ENCODE measurements around the gene GALNT15. TPM values are rescaled to one million over a fixed set of nuclear protein-coding genes. Genes with fewer than 3 reads are reported as not detected.

Gene GALNT15
- total RNA-seq, 5 donors from 2014 or later (not counting 1 experiment from before 2014, with no cell fraction given): 0.06 TPM; not detected in 4

GRCh38 chr3:16241225-16241624 lies 66.7 kb downstream of the GALNT15 start:
- Histone ChIP-seq H3K27ac (ENCODE audit: low read length) (no peak overlapping the region), H3K36me3 (ENCODE audit: control insufficient read depth in 2 of 2, extremely low read depth in 1 of 2, insufficient read depth in 1 of 2, low read length in 1 of 2) (no peaks in the 10 kb centered on the region), H3K4me1 (ENCODE audit: control insufficient read depth in 1 of 2, extremely low read depth in 1 of 2, insufficient read depth in 2 of 2, low read length in 2 of 2) (no peaks in the 10 kb centered on the region), H3K27me3 (replicated peaks in 1 of 2; ENCODE audit: control insufficient read depth in 2 of 2, extremely low read depth in 1 of 2, insufficient read depth in 2 of 2, low read length in 1 of 2) (no peaks in the 10 kb centered on the region), H3K9me3 (no peaks in the 10 kb centered on the region), H3K4me3 (ENCODE audit: control insufficient read depth in 1 of 2, extremely low read depth in 1 of 2, low read length in 1 of 2) (no peak overlapping the region)
- Mint-ChIP-seq H3K4me1 (peaks cover 0 to 2% (median 0%) of the 10 kb centered on the region in 3 donors), H3K36me3 (no peaks in the 10 kb centered on the region), H3K27ac (no peak overlapping the region), H3K4me3 (no peak overlapping the region), H3K9me3 (no peaks in the 10 kb centered on the region), H3K27me3 (no peaks in the 10 kb centered on the region)
- ChIA-PET CTCF (no interaction called here), POLR2A (no interaction called here)
- 96% methylated on average over 3 of the region's 5 CpGs for WGBS (ENCODE audit: insufficient coverage)
- DNase-seq: no peak
- no peak for ATAC-seq (replicated peaks in 1 of 4)

- Histone ChIP-seq H3K27ac (ENCODE audit: low read length) (no peak overlapping the region), H3K4me1 (ENCODE audit: control insufficient read depth in 1 of 2, extremely low read depth in 1 of 2, insufficient read depth in 2 of 2, low read length in 2 of 2) (peaks cover 0 to under 1% of the 10 kb centered on the region in 2 experiments), H3K27me3 (replicated peaks in 1 of 2; ENCODE audit: control insufficient read depth in 2 of 2, extremely low read depth in 1 of 2, insufficient read depth in 2 of 2, low read length in 1 of 2) (no peaks in the 10 kb centered on the region), H3K4me3 (ENCODE audit: control insufficient read depth in 1 of 2, extremely low read depth in 1 of 2, low read length in 1 of 2) (no peak overlapping the region), H3K9me3 (no peaks in the 10 kb centered on the region), H3K36me3 (ENCODE audit: control insufficient read depth in 2 of 2, extremely low read depth in 1 of 2, insufficient read depth in 1 of 2, low read length in 1 of 2) (no peaks in the 10 kb centered on the region)
- ATAC-seq (replicated peaks in 1 of 4): no peak
- Mint-ChIP-seq H3K4me3 (no peak overlapping the region), H3K27ac (no peak overlapping the region), H3K27me3 (no peaks in the 10 kb centered on the region), H3K9me3 (no peaks in the 10 kb centered on the region), H3K36me3 (no peaks in the 10 kb centered on the region), H3K4me1 (peaks cover 0 to 6% (median 2%) of the 10 kb centered on the region in 3 donors)
- WGBS (ENCODE audit: insufficient coverage): 100% methylated on average over 1 of the region's 5 CpGs
- ChIA-PET POLR2A (no interaction called here), CTCF (interaction anchor here in 1 of 2 donors (0.6 kb wide), 1 partner anchor 372 kb away, joined by 3 read pairs; no protein-coding TSS in a partner anchor)
- DNase-seq: no peak
Measured at GRCh38 chr3:16242177-16242576, 67.7 kb downstream of the GALNT15 start.

- ATAC-seq (replicated peaks in 1 of 4) (no peak), DNase-seq (no peak)
- no peaks in the 10 kb centered on the region for H3K27me3 Mint-ChIP-seq
- ChIA-PET POLR2A (no interaction called here), CTCF (interaction anchor here (0.6 to 1.2 kb wide), 3 partner anchors 14 to 1417 kb away, joined by 3 read pairs; no protein-coding TSS in a partner anchor)
- H3K9me3 ChIP-seq: no peaks in the 10 kb centered on the region
- peaks cover 0 to 4% of the 10 kb centered on the region in 2 experiments for H3K27me3 ChIP-seq (replicated peaks in 1 of 2; ENCODE audit: control insufficient read depth in 2 of 2, extremely low read depth in 1 of 2, insufficient read depth in 2 of 2, low read length in 1 of 2)
- H3K36me3 ChIP-seq (ENCODE audit: control insufficient read depth in 2 of 2, extremely low read depth in 1 of 2, insufficient read depth in 1 of 2, low read length in 1 of 2): no peaks in the 10 kb centered on the region
- H3K4me1 Mint-ChIP-seq: peaks cover 7 to 12% (median 9%) of the 10 kb centered on the region in 3 donors
- H3K36me3 Mint-ChIP-seq: no peaks in the 10 kb centered on the region
- no peak overlapping the region for H3K4me3 ChIP-seq (ENCODE audit: control insufficient read depth in 1 of 2, extremely low read depth in 1 of 2, low read length in 1 of 2)
- H3K4me1 ChIP-seq (ENCODE audit: control insufficient read depth in 1 of 2, extremely low read depth in 1 of 2, insufficient read depth in 2 of 2, low read length in 2 of 2): peaks cover 0 to 6% of the 10 kb centered on the region in 2 experiments
- WGBS (ENCODE audit: insufficient coverage): 69% methylated on average over 6 of the region's 9 CpGs
- H3K27ac ChIP-seq (ENCODE audit: low read length): no peak overlapping the region
- no peaks in the 10 kb centered on the region for H3K9me3 Mint-ChIP-seq
- no peak overlapping the region for H3K27ac Mint-ChIP-seq
- no peak overlapping the region for H3K4me3 Mint-ChIP-seq
Measured at GRCh38 chr3:16243706-16244490, 69.4 kb downstream of the GALNT15 start.

GRCh38 chr3:16245609-16246008 lies 71.1 kb downstream of the GALNT15 start:
- Mint-ChIP-seq H3K4me1 (peaks cover 7 to 12% (median 9%) of the 10 kb centered on the region in 3 donors), H3K9me3 (no peaks in the 10 kb centered on the region), H3K36me3 (no peaks in the 10 kb centered on the region), H3K4me3 (no peak overlapping the region), H3K27ac (no peak overlapping the region), H3K27me3 (no peaks in the 10 kb centered on the region)
- Histone ChIP-seq H3K36me3 (ENCODE audit: control insufficient read depth in 2 of 2, extremely low read depth in 1 of 2, insufficient read depth in 1 of 2, low read length in 1 of 2) (no peaks in the 10 kb centered on the region), H3K27me3 (replicated peaks in 1 of 2; ENCODE audit: control insufficient read depth in 2 of 2, extremely low read depth in 1 of 2, insufficient read depth in 2 of 2, low read length in 1 of 2) (peaks cover 0 to 4% of the 10 kb centered on the region in 2 experiments), H3K4me3 (ENCODE audit: control insufficient read depth in 1 of 2, extremely low read depth in 1 of 2, low read length in 1 of 2) (no peak overlapping the region), H3K27ac (ENCODE audit: low read length) (no peak overlapping the region), H3K4me1 (ENCODE audit: control insufficient read depth in 1 of 2, extremely low read depth in 1 of 2, insufficient read depth in 2 of 2, low read length in 2 of 2) (peaks cover 0 to 6% of the 10 kb centered on the region in 2 experiments), H3K9me3 (no peaks in the 10 kb centered on the region)
- ChIA-PET CTCF (interaction anchor here in 1 of 2 donors (1.0 kb wide), 1 partner anchor 41 kb away, joined by 3 read pairs; no protein-coding TSS in a partner anchor), POLR2A (no interaction called here)
- 100% methylated on average over 2 of the region's 3 CpGs for WGBS (ENCODE audit: insufficient coverage)
- no peak for DNase-seq
- ATAC-seq (replicated peaks in 1 of 4): no peak

GRCh38 chr3:16247282-16248061 lies 73.0 kb downstream of the GALNT15 start:
- POLR2A ChIA-PET: no interaction called here
- Histone ChIP-seq H3K36me3 (ENCODE audit: control insufficient read depth in 2 of 2, extremely low read depth in 1 of 2, insufficient read depth in 1 of 2, low read length in 1 of 2) (no peaks in the 10 kb centered on the region), H3K4me1 (ENCODE audit: control insufficient read depth in 1 of 2, extremely low read depth in 1 of 2, insufficient read depth in 2 of 2, low read length in 2 of 2) (peaks cover 0 to 6% of the 10 kb centered on the region in 2 experiments), H3K9me3 (no peaks in the 10 kb centered on the region), H3K27ac (ENCODE audit: low read length) (no peak overlapping the region), H3K4me3 (ENCODE audit: control insufficient read depth in 1 of 2, extremely low read depth in 1 of 2, low read length in 1 of 2) (no peak overlapping the region), H3K27me3 (replicated peaks in 1 of 2; ENCODE audit: control insufficient read depth in 2 of 2, extremely low read depth in 1 of 2, insufficient read depth in 2 of 2, low read length in 1 of 2) (peaks cover 0 to 4% of the 10 kb centered on the region in 2 experiments)
- ATAC-seq (replicated peaks in 1 of 4) (peak; percentile 89 to 90 (median 90)), DNase-seq (peak; percentile 49 to 89 (median 68))
- CTCF ChIA-PET: interaction anchor here (0.6 to 1.5 kb wide), 8 partner anchors 17 to 2000 kb away, joined by 3 to 9 read pairs (median 5); no protein-coding TSS in a partner anchor
- Mint-ChIP-seq H3K36me3 (no peaks in the 10 kb centered on the region), H3K9me3 (no peaks in the 10 kb centered on the region), H3K4me1 (peaks cover 7 to 10% (median 9%) of the 10 kb centered on the region in 3 donors), H3K27ac (no peak overlapping the region), H3K4me3 (no peak overlapping the region), H3K27me3 (no peaks in the 10 kb centered on the region)
- 29% methylated on average over 12 of the region's 17 CpGs for WGBS (ENCODE audit: insufficient coverage)

GRCh38 chr3:16248556-16248955 lies 74.1 kb downstream of the GALNT15 start:
- no peak overlapping the region for H3K4me3 Mint-ChIP-seq

More at GRCh38 chr3:16248556-16248955, 74.1 kb downstream of the GALNT15 start:
- Mint-ChIP-seq H3K36me3 (no peaks in the 10 kb centered on the region), H3K27ac (no peak overlapping the region), H3K9me3 (no peaks in the 10 kb centered on the region), H3K27me3 (no peaks in the 10 kb centered on the region), H3K4me1 (peaks cover 7 to 10% (median 9%) of the 10 kb centered on the region in 3 donors)
- H3K36me3 ChIP-seq (ENCODE audit: control insufficient read depth in 2 of 2, extremely low read depth in 1 of 2, insufficient read depth in 1 of 2, low read length in 1 of 2): no peaks in the 10 kb centered on the region
- POLR2A ChIA-PET: no interaction called here
- CTCF ChIA-PET: interaction anchor here (0.6 to 1.5 kb wide), 8 partner anchors 16 to 1999 kb away, joined by 3 to 9 read pairs (median 5); no protein-coding TSS in a partner anchor
- ATAC-seq (replicated peaks in 1 of 4) (no peak), DNase-seq (no peak)
- no peaks in the 10 kb centered on the region for H3K9me3 ChIP-seq
- peaks cover 0 to 4% of the 10 kb centered on the region in 2 experiments for H3K27me3 ChIP-seq (replicated peaks in 1 of 2; ENCODE audit: control insufficient read depth in 2 of 2, extremely low read depth in 1 of 2, insufficient read depth in 2 of 2, low read length in 1 of 2)
- no peak overlapping the region for H3K27ac ChIP-seq (ENCODE audit: low read length)
- H3K4me3 ChIP-seq (ENCODE audit: control insufficient read depth in 1 of 2, extremely low read depth in 1 of 2, low read length in 1 of 2): no peak overlapping the region
- WGBS (ENCODE audit: insufficient coverage): 100% methylated on average over 2 of the region's 5 CpGs
- H3K4me1 ChIP-seq (ENCODE audit: control insufficient read depth in 1 of 2, extremely low read depth in 1 of 2, insufficient read depth in 2 of 2, low read length in 2 of 2): peaks cover 0 to 6% of the 10 kb centered on the region in 2 experiments

Measured in T-cell (primary cell).